ENCODE measurements around the gene NQO1. TPM values are rescaled to one million over a fixed set of nuclear protein-coding genes. Genes with fewer than 3 reads are reported as not detected.

The NQO1 gene
- total and polyA plus RNA-seq, 2 of the 8 experiments (the other 6 are each of a cell fraction or from before 2014, with no cell fraction given), result 32.7 to 45.7 TPM

GRCh38 chr16:69717066-69717465 is 9.3 kb downstream of the NQO1 start:
- Histone ChIP-seq H3K9ac (replicated peaks in 1 of 4; ENCODE audit: extremely low read depth in 1 of 4, low read depth in 3 of 4, low read length in 3 of 4) (no peak overlapping the region), H3K14ac (ENCODE audit: insufficient read length) (no peak overlapping the region), H3K27me3 (replicated peaks in 1 of 4; ENCODE audit: control insufficient read depth in 3 of 4, extremely low read depth in 1 of 4, insufficient read depth in 3 of 4, low read length in 3 of 4) (no peaks in the 10 kb centered on the region), H3K79me1 (ENCODE audit: low read depth, low read length) (no peaks in the 10 kb centered on the region), H4K91ac (replicated peaks; ENCODE audit: insufficient read length, low read length) (no peak overlapping the region), H4K8ac (ENCODE audit: extremely low read depth, insufficient read depth, low read length) (no peak overlapping the region), H3K79me2 (ENCODE audit: control insufficient read depth in 1 of 2, insufficient read depth in 2 of 2, low read length in 2 of 2) (no peaks in the 10 kb centered on the region), H3K4ac (replicated peaks; ENCODE audit: insufficient read length, low read depth, low read length) (no peak overlapping the region), H2BK15ac (ENCODE audit: low read length) (no peak overlapping the region), H3K4me3 (ENCODE audit: extremely low read depth in 1 of 4, insufficient read depth in 2 of 4, low read depth in 3 of 4, low read length in 4 of 4) (no peak overlapping the region), H2AK5ac (ENCODE audit: low read depth, low read length) (no peak overlapping the region), H3K9me3 (ENCODE audit: insufficient read depth in 2 of 2, low read depth in 1 of 2, low read length in 1 of 2) (no peaks in the 10 kb centered on the region), H2BK12ac (ENCODE audit: low read depth, low read length) (no peak overlapping the region), H3K23ac (ENCODE audit: insufficient read length) (no peak overlapping the region), H3K27ac (ENCODE audit: low read depth, low read length) (no peak overlapping the region), H3K36me3 (ENCODE audit: control insufficient read depth in 2 of 4, insufficient read depth in 4 of 4, low read length in 3 of 4) (peaks cover 0 to 7% (median 5%) of the 10 kb centered on the region in 4 experiments; a peak in 3 of 8 replicates), H2AFZ (ENCODE audit: low read length) (no peak overlapping the region), H3K4me2 (ENCODE audit: insufficient read depth in 1 of 2, low read depth in 2 of 2, low read length in 2 of 2) (no peak overlapping the region), H3K23me2 (ENCODE audit: low read depth, low read length) (no peaks in the 10 kb centered on the region), H2BK20ac (ENCODE audit: low read length) (no peak overlapping the region), H4K5ac (ENCODE audit: insufficient read length, low read depth, low read length) (no peak overlapping the region), H2BK120ac (replicated peaks; ENCODE audit: low read depth, low read length) (no peak overlapping the region), H2BK5ac (ENCODE audit: low read depth, low read length) (no peak overlapping the region), H3K56ac (replicated peaks; ENCODE audit: insufficient read length, low read depth, low read length) (no peak overlapping the region), H4K20me1 (replicated peaks in 1 of 2; ENCODE audit: control insufficient read depth in 1 of 2, insufficient read depth in 2 of 2, low read length in 2 of 2) (no peaks in the 10 kb centered on the region), H3K4me1 (replicated peaks in 1 of 4; ENCODE audit: control insufficient read depth in 3 of 4, insufficient read depth in 4 of 4, low read length in 3 of 4) (0 out of 7 replicates have a peak, but pooled peaks cover 0 to 2% (median 0%) of the 10 kb centered on the region in 4 experiments), H3K18ac (ENCODE audit: extremely low read depth, low read length) (no peak overlapping the region)
- WGBS, 2 experiments (ENCODE audit: extremely low coverage in 1 of 2, insufficient coverage in 1 of 2, insufficient read length in 1 of 2, insufficient replicate concordance in 2 of 2, low coverage in 1 of 2, low lambda C conversion rate in 2 of 2, missing lambda C conversion rate in 1 of 2), result 97% methylated on average over 6 of the region's 6 CpGs; no CpG with 5 or more reads in 1 of the 2 experiments
- peak in 1 of 2 experiments; percentile 23 for DNase-seq (ENCODE audit: low read depth in 1 of 2, low spot score in 2 of 2)
- no peak for FAIRE-seq
- ChIA-PET POLR2A (ENCODE audit: partially characterized antibody) (no interaction called here), CTCF (ENCODE audit: partially characterized antibody) (interaction anchor here (1.5 to 13.1 kb wide), 2 partner anchors 8 to 38 kb away, joined by 4 to 88 read pairs; partner anchors contain the start of gene NOB1)
- TF ChIP-seq TEAD4 (IDR thresholded peaks at IDR 0.05; ENCODE audit: low read depth, low read length) (no peak), JUN (IDR thresholded peaks at IDR 0.05; ENCODE audit: low read depth, low read length) (no peak), USF2 (IDR thresholded peaks at IDR 0.05; ENCODE audit: low read length) (no peak), ATF2 (IDR thresholded peaks at IDR 0.05; ENCODE audit: low read length) (no peak), FOSL1 (IDR thresholded peaks at IDR 0.05; ENCODE audit: insufficient read depth, low read depth, low read length) (no peak), ASH2L (IDR thresholded peaks at IDR 0.05; ENCODE audit: low read length) (no peak), KDM1A (IDR thresholded peaks at IDR 0.05; ENCODE audit: borderline replicate concordance, low read length) (no peak), RBBP5 (IDR thresholded peaks at IDR 0.05; ENCODE audit: borderline replicate concordance, low read depth, low read length) (no peak), POU5F1 (IDR thresholded peaks at IDR 0.05; ENCODE audit: low read depth, low read length) (no peak), TAF1 (IDR thresholded peaks at IDR 0.05; ENCODE audit: low read depth, low read length) (no peak), GABPA (IDR thresholded peaks at IDR 0.05; ENCODE audit: borderline replicate concordance, insufficient read depth, low read length) (no peak), SRF (IDR thresholded peaks at IDR 0.05; ENCODE audit: low read depth, low read length) (no peak)

Data from H1 (cell line).